ENCODE measurements around the gene CDT1.
A peak's percentile ranks its signal among the peaks of the same experiment; 100 is the strongest.
"Not testable (repeated sequence)": the region's sequence is repeated elsewhere in the genome, so short reads cannot be mapped to it uniquely, and the experiment has no call there.

CDT1 gene

DNA sequence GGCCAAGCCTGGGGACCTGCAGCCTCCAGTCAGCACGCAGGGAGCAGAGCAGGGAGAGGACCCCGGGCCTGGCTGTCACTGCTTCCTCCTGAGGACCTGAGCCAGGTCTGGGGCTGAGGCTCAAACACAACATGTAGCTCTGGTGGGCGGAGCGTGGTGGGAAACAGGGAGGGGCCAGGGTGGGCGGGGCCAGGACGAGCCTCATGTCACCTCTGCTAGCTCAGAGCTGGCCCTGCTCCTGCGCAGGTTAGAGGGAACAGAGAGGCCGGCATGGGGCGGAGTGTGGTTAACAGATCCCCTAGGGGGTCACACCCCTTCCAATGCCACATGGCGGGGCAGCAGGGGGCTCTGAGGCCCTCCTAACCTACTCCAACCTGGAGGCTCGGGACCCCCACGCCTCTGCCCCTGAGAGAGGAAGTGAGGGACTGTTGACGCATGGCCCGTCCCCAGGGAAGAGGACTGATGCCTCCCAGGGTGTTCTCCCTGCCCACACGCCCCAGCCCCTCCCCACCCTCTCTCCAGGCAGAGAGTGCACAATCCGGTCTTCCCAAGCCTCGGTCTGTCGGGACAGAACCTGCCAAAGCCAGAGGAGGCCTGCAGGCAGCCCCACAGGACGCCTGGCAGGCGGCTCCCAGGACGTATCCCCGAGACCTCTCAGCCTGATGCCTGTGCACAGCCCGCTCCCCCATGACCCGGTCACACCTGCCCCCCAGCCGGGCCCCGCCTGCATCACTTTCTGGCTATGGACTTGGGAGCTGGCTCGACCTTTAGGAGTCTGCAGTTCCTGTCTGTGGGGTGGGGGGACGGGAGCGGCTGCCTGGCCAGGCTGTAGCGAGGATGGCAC is 33.8 kb upstream of the CDT1 start:
- peak; percentile 20 for DNase-seq

DNA sequence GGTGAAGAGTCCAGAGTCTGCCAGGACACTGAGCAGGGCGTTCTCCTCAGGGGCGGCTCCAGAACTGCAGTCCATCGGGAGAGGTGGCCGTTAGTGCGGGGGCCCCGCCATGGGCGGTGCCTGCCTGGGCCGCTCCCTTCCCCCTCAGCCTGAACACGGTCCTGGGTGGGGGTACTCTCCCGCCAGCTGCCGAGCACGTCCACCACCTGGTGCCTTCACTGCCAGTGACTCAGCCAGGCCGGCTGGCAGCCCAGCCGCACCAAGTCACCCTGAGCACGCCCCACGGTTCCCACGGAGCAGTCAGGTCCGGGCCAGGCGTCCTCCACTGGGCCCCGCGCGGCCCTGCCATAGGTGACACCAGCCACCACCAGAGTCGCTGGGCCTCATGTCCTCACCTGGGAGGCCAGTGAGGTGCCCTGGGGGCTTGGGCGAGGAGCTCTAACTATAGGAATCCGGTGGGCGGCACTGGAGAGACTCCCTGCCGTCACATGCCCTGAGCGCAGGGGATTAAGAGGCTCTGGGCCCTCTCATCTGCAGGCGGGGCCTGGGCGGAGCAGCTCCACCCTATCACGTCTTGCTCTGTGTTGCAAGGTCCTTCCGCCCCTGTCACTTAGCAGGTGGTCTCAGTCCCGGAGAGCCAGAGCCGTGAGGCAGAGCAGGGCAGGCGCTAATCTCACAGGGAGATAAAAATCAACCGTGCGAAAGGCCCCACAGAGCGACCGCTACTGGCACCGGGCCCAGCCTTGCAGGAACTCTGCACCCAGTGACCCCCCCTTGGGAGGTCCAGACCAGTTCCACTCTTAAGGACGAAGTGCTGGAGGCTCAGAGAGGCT is 32.9 kb upstream of the CDT1 start:
- DNase-seq, result no peak

DNA sequence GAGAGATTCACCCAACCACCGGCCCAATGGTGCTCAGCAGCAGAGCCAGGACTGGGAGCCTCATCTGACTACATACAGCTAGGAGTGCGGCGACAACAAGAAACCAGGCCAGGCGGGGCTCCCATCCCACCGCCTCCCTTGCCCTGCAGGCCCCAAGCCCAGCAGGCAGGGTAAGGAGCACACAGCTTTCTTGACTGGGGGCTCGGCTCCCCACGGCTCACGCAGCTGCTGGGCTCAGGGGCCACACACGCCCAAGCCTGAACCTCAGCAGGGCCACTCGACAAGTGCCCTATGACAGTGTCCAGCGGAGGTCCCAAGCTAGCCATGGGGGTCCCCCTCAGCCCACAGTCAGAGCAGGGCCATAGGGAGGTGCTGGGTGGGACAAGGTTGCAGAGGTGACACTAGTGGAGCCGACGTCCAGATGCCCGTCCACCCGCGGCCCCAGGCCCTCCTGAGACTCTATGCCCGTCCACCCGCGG is 32.3 kb upstream of the CDT1 start:
- DNase-seq, result no peak

DNA sequence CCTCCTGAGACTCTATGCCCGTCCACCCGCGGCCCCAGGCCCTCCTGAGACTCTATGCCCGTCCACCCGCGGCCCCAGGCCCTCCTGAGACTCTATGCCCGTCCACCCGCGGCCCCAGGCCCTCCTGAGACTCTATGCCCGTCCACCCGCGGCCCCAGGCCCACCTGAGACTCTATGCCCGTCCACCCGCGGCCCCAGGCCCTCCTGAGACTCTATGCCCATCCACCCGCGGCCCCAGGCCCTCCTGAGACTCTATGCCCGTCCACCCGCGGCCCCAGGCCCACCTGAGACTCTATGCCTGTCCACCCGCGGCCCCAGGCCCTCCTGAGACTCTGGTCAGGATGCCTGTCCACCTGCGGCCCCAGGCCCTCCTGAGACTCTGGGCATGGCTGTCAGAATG is 31.8 kb upstream of the CDT1 start:
- DNase-seq, result not testable (repeated sequence)

- no peak for DNase-seq
These were observed 30.4 kb upstream of the CDT1 start for GRCh38 chr16:88772871-88773811.

DNA sequence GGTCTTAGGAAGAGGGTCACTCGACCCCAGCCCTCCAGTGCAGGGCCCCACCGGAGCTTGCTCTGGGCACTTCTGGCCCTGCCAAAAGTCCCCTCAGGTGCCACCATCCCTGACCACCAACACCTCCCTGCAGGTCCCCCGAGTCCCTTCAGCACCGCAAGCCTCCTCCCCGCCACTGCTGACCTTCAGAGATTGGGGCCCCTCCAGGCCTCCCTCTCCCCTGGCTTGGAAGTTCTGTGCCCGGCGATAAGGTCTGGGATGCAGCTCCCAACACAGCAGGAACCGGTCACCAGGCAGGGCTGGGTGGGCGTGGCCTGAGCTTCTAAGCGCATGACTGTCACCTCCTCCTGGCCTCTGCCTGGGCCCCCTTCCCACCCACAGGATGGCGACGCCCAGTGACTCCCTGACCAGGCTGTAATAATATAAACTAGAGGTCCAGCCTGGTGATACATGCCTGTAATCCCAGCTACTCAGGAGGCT is 29.7 kb upstream of the CDT1 start:
- no peak for DNase-seq

DNA sequence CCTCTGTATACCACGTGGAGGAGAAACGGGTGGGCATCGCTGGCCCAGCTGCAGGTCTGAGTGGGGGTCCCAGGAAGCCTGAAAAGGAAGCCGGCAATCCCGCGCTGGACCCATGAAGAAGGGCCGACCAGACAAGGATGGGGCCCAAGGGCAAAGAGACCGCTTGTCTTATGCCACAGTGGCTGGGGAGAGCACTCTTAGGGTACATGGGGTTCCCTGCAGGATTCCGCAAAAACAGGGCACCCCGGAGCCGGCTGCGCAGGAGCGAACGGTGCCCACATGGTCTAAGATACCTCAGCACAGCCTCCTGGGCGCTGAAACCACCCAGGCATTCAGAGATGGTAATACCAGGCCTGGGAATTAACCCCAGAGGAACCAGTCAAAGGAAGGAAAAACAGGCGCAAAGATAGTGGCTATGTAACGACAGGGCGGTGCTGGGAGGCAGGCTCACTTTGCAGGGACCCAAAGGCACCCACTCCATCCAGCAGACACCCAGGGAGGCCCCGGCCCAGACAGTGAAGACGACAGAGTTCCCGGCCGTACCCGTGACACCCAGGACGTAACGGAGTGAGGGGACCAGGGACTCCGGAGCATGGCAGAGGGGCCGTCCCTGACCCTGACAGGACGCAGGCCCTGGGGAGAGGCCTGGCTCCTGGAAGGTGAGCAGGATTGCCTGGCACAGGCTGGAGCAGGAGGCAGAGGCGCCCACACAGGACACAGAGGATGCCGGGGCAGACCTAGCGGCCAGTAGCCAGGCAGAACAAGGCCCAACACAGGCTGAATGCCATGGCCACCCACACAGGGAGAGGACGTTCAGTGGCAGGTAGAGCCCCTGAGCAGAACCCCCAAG is 28.8 kb upstream of the CDT1 start:
- DNase-seq, result no peak

- DNase-seq, result no peak
These were observed 27.8 kb upstream of the CDT1 start for GRCh38 chr16:88775825-88776224.

DNA sequence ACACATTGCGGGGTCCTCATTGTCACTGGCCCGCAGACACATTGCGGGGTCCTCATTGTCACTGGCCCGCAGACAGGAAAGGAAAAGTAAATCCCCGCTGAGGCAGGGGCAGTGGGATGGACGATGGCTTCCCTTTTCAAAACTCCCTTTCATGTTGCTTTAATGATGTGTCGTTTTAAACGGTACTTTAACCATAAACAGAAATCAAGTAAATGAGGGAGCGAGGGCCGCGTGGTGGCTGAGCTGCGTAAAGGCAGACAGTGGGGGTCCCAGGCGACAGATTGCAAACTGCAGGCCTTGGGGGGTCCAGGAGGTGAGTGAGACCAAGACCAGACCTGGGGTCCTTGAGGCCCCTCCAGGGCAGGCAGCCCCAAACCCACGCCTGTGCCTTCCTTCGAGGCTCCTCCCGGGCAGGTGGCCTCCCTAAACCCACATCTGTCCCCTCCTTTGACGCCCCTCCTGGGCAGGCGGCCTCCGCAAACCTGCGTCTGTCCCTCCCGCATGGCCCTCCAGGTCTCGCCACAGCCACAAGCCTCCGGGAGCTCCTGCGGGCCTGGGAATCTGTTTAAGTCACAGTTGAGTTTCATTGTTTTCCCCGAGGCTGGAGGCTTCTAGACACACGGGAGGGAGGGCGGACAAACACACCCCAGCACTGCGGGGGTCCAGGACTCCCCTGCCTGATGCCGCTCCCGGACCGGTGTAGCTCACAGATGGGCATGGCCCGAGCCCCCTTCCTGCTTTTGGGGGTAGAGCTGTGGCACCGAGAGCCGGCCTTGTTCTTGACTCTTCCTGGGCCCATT is 25.9 kb upstream of the CDT1 start:
- no peak for DNase-seq

DNA sequence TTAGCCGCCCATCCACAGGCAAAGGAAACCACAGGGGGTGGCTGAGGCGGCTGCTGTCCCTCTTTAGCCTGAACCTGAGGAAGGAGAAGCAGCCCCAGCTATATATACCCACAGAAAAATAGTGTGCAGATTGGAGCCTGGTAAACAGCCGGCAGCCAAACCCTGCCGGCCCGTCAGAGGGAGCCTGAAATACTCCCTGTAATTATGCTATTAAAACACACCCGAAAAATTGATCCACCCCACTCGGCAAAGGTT is 25.4 kb upstream of the CDT1 start:
- DNase-seq, result no peak

- DNase-seq, result no peak
These were observed 25.0 kb upstream of the CDT1 start for GRCh38 chr16:88778541-88779065.

DNA sequence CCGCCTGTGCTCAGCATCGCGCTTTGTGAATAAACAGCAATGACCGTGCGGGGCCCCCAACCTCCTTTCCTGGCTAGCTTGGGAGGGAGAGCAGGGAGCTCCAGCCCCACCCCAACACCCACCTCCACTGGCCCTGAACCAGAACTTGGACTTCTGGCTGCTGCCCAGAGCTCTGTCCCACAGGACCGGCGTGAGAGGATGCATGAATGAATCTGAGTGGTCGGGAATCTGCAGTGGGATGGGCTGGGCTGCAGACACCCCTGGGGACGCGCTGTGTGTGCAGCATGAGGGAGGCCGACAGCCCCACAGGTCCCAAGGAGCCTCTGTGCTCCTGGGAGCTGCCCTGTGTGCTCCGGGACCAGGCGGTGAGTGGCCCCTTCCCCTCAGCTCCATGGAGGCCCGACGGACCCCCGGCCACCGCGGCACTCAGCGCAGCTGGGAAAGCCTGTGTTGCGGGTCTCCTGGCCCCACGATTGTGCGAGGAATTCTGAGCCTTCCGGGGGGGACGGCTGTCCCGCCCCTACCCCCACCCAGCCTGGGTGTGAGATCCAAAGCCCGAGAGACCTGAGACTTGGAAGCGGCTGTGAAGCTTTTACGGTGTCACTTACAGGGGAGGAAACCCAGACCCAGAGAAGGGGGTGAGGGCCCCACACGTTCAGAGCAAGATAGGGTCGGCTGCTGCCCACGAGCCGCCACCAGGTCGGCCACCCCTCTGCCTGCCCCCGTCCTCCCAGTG is 24.0 kb upstream of the CDT1 start:
- no peak for DNase-seq

- no peak for DNase-seq
These were observed 23.2 kb upstream of the CDT1 start for GRCh38 chr16:88780142-88781062.

GRCh38 chr16:88781140-88782077 is 22.2 kb upstream of the CDT1 start:
- peak; percentile 75 for DNase-seq

DNA sequence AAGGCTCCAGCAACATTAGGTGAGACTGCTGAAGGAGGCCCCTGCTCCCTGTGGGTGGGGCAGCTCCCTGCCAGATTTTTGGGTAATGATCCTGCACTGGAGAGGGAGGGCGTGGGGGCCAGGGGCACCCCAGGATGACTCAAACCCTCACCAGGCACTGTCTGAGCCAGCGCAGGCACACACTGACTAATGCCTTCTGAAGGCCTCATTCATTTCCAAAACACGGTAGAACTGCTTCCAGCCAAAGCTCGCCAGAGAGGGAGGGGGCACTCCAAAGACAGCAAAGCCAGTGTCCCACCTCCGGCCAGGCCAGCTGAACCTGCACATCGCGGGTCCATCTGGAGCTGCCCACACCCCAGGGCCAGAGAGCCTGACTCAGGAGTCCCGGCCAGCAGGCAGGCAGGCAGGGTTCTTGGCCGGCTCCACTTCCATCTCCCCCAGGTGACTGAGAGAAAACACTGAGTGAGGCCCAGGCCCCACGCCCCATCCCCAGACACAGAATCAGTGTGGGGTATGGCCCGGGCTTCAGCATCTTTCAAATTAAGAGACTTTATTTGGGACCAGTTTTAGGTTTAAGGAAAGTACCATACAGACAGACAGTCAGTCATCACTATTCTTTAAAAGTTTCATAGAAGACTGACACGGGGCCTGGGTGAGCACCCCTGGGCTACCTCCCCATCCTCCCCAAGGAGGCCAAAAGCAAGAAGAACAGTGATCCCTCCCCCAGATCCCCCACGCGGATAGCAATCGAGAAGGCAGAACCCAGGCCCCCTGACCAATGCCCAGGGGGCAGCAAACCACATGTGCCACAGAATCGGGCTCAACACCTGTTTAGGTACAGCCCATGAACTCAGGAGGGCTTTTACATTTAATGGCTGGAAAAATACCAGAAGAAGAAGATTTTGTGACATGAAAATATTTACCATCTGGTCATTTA is 20.9 kb upstream of the CDT1 start:
- DNase-seq, result peak; percentile 88

DNA sequence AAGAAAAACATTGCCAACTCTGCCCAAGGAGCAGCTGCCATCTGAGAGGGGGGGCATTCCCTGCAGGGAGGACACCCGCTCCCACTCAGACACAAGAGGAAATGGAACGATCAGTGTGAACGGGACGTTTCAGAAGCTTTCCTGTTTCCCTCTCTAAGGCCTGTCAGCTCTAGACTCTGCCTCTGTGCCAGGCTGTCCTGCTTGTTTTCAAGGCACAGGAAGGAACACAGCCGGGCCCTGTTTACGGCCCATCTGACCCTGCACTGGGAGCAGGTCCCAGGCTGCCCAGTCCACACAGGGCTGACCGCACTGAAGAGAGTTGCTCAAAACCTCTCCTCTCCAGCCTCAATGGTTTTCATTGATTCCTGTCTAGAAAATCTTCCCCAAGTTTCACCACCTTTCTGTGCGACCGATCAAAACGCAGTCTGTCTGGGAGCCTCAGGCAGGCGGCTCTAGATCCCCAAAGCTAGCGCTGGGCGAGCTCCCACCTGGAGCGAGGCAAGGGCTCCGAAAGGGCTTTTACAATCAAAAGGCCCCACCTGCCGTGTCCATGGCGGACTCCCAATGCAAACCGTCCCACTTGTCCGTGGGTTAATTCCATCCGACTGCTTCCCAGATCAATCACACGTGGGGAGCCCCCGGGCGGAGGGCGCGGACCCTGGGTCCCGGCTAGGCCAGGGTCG is 20.1 kb upstream of the CDT1 start:
- peak; percentile 34 for DNase-seq
